ENCODE measurements around the gene TAF4B.
"Not testable (repeated sequence)": the region's sequence is repeated elsewhere in the genome, so short reads cannot be mapped to it uniquely, and the experiment has no call there.

TAF4B gene

DNA sequence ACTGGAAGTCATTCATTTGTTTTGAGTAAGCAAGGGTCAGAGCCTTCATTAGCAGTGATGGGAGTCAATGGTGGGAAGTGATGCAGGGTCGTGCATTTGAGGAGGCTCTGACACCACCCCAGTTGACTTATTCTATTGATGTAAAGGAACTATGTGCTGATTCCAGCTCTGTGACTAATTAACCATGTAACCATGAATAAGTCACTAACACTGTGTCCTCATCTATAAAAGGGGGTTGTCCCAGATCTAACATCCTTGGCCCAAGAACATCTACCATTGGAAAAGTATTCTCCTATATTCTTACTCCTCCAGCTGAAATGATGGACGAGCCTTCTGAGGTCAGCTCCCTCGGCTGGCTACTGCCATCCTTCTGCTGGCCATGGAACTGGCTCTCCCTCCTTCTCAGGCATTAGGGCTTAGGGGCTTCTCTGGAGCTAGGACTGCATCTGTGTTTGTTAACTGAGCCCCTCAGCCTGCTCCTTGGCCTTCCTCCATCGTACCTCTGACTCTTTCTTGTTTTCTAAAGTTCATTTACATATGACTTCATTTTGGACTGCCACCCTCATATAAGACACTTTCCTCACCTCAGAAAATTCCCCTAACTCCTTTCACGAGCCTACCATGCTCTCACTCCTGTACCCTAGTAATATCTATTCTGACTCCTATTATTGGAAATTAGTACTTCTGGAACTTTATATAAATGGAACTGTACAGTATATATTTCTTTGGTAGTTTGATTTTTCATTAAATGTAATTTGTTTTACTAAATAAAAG is 206.6 kb downstream of the TAF4B start:
- Mint-ChIP-seq H3K27ac (no peak overlapping the region), H3K27me3 (peaks cover 2% of the 10 kb centered on the region), H3K4me3 (no peak overlapping the region), H3K9me3 (ENCODE audit: low read depth) (peaks cover 4% of the 10 kb centered on the region), H3K36me3 (no peaks in the 10 kb centered on the region), H3K4me1 (ENCODE audit: low read depth) (no peaks in the 10 kb centered on the region)

DNA sequence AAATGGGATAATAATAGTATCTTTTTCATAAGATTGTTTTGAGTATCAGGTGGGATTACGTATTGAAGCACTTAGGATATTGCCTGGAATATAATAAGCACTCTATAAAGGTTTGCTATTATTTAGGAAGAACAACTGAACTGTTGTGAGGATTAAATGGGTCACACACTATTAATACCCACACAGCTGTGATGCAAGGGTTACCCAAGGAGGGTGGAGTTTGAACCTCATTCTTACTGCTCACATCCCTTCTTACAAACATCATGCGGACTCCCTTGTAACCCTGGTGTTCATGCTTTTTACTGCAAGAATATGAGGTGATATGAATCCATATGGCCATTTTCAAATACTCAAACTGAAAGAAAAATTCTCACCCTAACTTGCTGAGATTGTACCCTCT is 208.6 kb downstream of the TAF4B start:
- Mint-ChIP-seq H3K27me3 (peaks cover 5% of the 10 kb centered on the region), H3K36me3 (no peaks in the 10 kb centered on the region), H3K4me3 (no peak overlapping the region), H3K4me1 (ENCODE audit: low read depth) (no peaks in the 10 kb centered on the region), H3K9me3 (ENCODE audit: low read depth) (peaks cover 4% of the 10 kb centered on the region), H3K27ac (no peak overlapping the region)

DNA sequence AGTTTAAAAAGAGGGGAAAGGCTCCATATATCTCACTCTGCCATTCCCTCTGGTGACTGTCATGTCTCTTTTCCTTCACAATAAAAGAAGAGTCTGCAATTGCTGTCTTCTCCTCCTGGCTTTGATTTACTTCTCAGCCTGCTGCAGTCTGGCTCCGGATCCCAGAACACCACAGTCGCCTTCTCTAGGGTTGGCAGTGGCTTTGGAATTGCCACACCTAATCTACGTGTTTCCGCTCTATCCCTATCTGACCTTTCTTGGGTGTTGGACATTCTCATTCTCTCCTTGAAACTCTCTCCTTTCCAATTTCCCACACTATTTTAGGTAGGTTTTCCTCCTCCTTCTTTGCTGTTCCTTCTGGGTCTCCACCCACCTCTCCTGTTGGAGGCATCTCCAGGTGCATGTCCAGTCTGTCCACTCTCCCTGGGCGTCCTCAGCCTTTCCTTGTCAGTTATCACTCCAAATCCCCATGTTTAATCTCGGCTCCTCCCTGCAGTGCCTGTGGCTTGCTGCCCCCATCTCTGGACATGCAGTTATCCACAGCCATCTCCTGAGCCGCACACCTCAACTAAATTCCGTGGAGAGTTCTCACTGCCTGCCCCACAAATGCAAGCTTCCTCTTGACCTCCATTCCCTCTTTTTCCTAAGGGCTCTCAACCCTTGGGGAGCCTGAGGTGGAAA is 209.3 kb downstream of the TAF4B start:
- peaks cover 4% of the 10 kb centered on the region for H3K9me3 Mint-ChIP-seq (ENCODE audit: low read depth)

DNA sequence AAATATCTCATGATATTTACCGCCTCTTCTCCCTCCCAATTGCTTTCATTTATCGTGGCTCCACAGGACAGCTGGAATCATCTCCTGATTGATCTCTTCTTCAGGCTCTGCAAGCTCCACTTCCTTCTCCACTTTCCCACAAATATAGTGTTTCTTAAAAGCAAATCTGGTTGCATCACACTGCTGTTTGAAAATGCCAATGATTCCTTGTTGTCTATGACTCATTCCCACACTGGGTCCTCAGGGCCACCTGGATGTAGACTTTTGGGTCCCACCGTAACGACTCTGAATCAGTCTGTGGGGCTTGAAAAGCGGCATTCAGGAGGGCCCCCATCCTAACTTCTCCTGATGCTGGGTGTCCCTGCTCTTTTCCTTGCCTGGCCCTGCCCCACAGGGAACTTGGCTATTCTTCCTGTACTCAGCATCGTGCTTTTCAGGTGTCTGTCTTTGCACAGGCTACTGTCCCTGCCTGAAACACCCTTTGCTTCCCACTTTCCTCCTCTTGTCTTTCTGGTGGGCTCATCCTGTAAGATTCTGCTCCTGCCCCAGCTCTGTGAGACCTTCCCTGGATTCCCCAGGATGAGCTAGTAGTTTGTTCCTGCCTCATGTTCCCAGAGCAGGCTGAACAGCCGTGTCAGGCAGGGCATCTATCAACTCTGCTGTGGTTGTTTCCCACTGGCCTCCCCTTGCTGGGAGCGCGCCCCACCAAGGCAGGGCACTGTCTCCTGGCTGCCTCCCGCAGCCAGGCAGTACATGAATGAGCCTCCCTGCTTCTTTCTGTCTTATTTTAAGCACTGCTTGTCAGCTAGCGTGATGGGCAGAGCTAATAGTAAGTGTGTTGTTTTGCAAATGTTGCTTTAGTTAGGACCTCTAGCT is 210.2 kb downstream of the TAF4B start:
- Mint-ChIP-seq H3K27me3 (peaks cover 5% of the 10 kb centered on the region), H3K36me3 (no peaks in the 10 kb centered on the region), H3K4me1 (ENCODE audit: low read depth) (no peaks in the 10 kb centered on the region), H3K9me3 (ENCODE audit: low read depth) (no peaks in the 10 kb centered on the region), H3K4me3 (no peak overlapping the region), H3K27ac (no peak overlapping the region)

More for the DNA sequence above, 209.3 kb downstream of the TAF4B start:
- Mint-ChIP-seq H3K36me3 (no peaks in the 10 kb centered on the region), H3K4me3 (no peak overlapping the region), H3K4me1 (ENCODE audit: low read depth) (no peaks in the 10 kb centered on the region), H3K27me3 (peaks cover 5% of the 10 kb centered on the region), H3K27ac (no peak overlapping the region)

- H3K9me3 Mint-ChIP-seq (ENCODE audit: low read depth); H3K36me3 Mint-ChIP-seq; H3K4me3 Mint-ChIP-seq; H3K27me3 Mint-ChIP-seq; H3K27ac Mint-ChIP-seq; H3K4me1 Mint-ChIP-seq (ENCODE audit: low read depth): not testable (repeated sequence)
Measured at GRCh38 chr18:26437634-26438033, 211.4 kb downstream of the TAF4B start.

- H3K27me3 Mint-ChIP-seq = peaks cover 6% of the 10 kb centered on the region
- no peaks in the 10 kb centered on the region for H3K9me3 Mint-ChIP-seq (ENCODE audit: low read depth)
- H3K36me3 Mint-ChIP-seq = no peaks in the 10 kb centered on the region
- no peak overlapping the region for H3K27ac Mint-ChIP-seq
- no peak overlapping the region for H3K4me3 Mint-ChIP-seq
- H3K4me1 Mint-ChIP-seq (ENCODE audit: low read depth) = no peaks in the 10 kb centered on the region
Measured at GRCh38 chr18:26438980-26439379, 212.7 kb downstream of the TAF4B start.

GRCh38 chr18:26439537-26439936 is 213.3 kb downstream of the TAF4B start:
- Mint-ChIP-seq H3K9me3 (ENCODE audit: low read depth) (no peaks in the 10 kb centered on the region), H3K27ac (no peak overlapping the region), H3K27me3 (peaks cover 6% of the 10 kb centered on the region), H3K36me3 (no peaks in the 10 kb centered on the region), H3K4me3 (no peak overlapping the region), H3K4me1 (ENCODE audit: low read depth) (no peaks in the 10 kb centered on the region)

- no peaks in the 10 kb centered on the region for H3K36me3 Mint-ChIP-seq
- no peak overlapping the region for H3K4me3 Mint-ChIP-seq
- peaks cover 10% of the 10 kb centered on the region for H3K27me3 Mint-ChIP-seq
- no peaks in the 10 kb centered on the region for H3K4me1 Mint-ChIP-seq (ENCODE audit: low read depth)
- no peaks in the 10 kb centered on the region for H3K9me3 Mint-ChIP-seq (ENCODE audit: low read depth)
- no peak overlapping the region for H3K27ac Mint-ChIP-seq
Measured at GRCh38 chr18:26440644-26441043, 214.4 kb downstream of the TAF4B start.

Data from activated naive CD8-positive, alpha-beta T cell (primary cell).